Smooth muscle cell (in vitro differentiated cells): ENCODE data around the gene DLG2. TPM values are rescaled to one million over a fixed set of nuclear protein-coding genes. Genes with fewer than 3 reads are reported as not detected.
"Not testable (repeated sequence)": the region's sequence is repeated elsewhere in the genome, so short reads cannot be mapped to it uniquely, and the experiment has no call there.

ENCODE experiments used
- DNase-seq: peaks from one replicate; lab custom pipeline; 2025; ENCODE audit not compliant: unreplicated experiment; lab: John Stamatoyannopoulos, UW
- H2AFZ ChIP-seq: fragments of 200-600 bp; sonication (generic); 2 replicates; pipeline ENCODE4 v1.6.0; 2016; ENCODE audit warnings: antibody characterized with exemption, low read depth, mild to moderate bottlenecking
- H3F3A ChIP-seq: fragments of 200-600 bp; sonication (generic); 2 replicates; pipeline ENCODE4 v1.6.0; 2017; ENCODE audit warnings: antibody characterized with exemption, low read depth
- H3K27ac ChIP-seq: fragments of 200-600 bp; sonication (generic); 2 replicates; pipeline ENCODE4 v1.5.1; 2016; ENCODE audit warnings: low read depth, mild to moderate bottlenecking
- H3K27me3 ChIP-seq: fragments of 200-600 bp; sonication (generic); 2 replicates; pipeline ENCODE4 v1.6.1; 2016; ENCODE audit warnings: low read depth, mild to moderate bottlenecking
- H3K36me3 ChIP-seq: fragments of 200-600 bp; sonication (generic); 2 replicates; pipeline ENCODE4 v1.5.1; 2016; ENCODE audit warnings: low read depth
- H3K4me1 ChIP-seq: fragments of 200-600 bp; sonication (generic); 2 replicates; pipeline ENCODE4 v1.5.1; 2016; ENCODE audit warnings: low read depth
- H3K4me2 ChIP-seq: fragments of 200-600 bp; sonication (generic); 2 replicates; pipeline ENCODE4 v1.6.0; 2016; ENCODE audit warnings: mild to moderate bottlenecking
- H3K4me3 ChIP-seq: fragments of 200-600 bp; sonication (generic); 2 replicates; pipeline ENCODE4 v1.5.1; 2016; ENCODE audit warnings: mild to moderate bottlenecking
- H3K79me2 ChIP-seq: fragments of 200-600 bp; sonication (generic); 2 replicates; pipeline ENCODE4 v1.6.0; 2016; ENCODE audit warnings: low read depth, mild to moderate bottlenecking
- H3K9ac ChIP-seq: fragments of 200-600 bp; sonication (generic); 2 replicates; pipeline ENCODE4 v1.6.0; 2016; ENCODE audit warnings: low read depth
- H3K9me3 ChIP-seq: fragments of 200-600 bp; sonication (generic); replicated peaks from 2 replicates; pipeline ENCODE4 v1.5.1; 2016; ENCODE audit warnings: low read depth
- H4K20me1 ChIP-seq: fragments of 200-600 bp; sonication (generic); 2 replicates; pipeline ENCODE4 v1.6.0; 2016; ENCODE audit warnings: low read depth
- CTCF ChIP-seq: fragments of 200-600 bp; sonication (generic); IDR thresholded peaks from 2 replicates; pipeline ENCODE4 v1.5.1; 2017; ENCODE audit warnings: borderline replicate concordance, mild to moderate bottlenecking, antibody characterized with exemption; ENCODE audit not compliant: insufficient read depth, poor library complexity, severe bottlenecking
- whole genome bisulfite sequencing: methylation state at CpG from one replicate; pipeline ENCODE4 v1.1.7; 2016; ENCODE audit warnings: low lambda C conversion rate; 5-methylcytosine and 5-hydroxymethylcytosine counted together
- polyA plus RNA-seq: library from polyadenylated mRNA; unstranded; fragments of >200 nt; fragmentation: Nextera tagmentation; extraction: Ambion mirVana; gene quantifications from 2 replicates; pipeline ENCODE4 v1.2.1, GENCODE V29; 2016
- total RNA-seq: library from RNA; depleted of rRNA; stranded (reverse); fragments of >200 nt; gene quantifications from 2 replicates; pipeline ENCODE4 v1.2.3, GENCODE V29; 2014

The DLG2 gene
- total and polyA plus RNA-seq, 2 experiments from 2014 or later = 0.74 to 1.1 TPM

- no peaks in the 10 kb centered on the region for H3K9me3 ChIP-seq
- no peak overlapping the region for H3K9ac ChIP-seq
- H3F3A ChIP-seq = no peaks in the 10 kb centered on the region
- H3K27ac ChIP-seq = no peak overlapping the region
- TF ChIP-seq CTCF = no peak
- no peak overlapping the region for H3K4me3 ChIP-seq
- H3K79me2 ChIP-seq = no peaks in the 10 kb centered on the region
- H3K4me1 ChIP-seq = no peaks in the 10 kb centered on the region
- no peaks in the 10 kb centered on the region for H3K36me3 ChIP-seq
- DNase-seq = no peak
- H3K4me2 ChIP-seq = no peak overlapping the region
- H2AFZ ChIP-seq = no peak overlapping the region
- H4K20me1 ChIP-seq = no peaks in the 10 kb centered on the region
- H3K27me3 ChIP-seq = no peaks in the 10 kb centered on the region
- WGBS = 90% methylated on average over 3 of the region's 3 CpGs
These were observed 2171.8 kb downstream of the DLG2 start for GRCh38 chr11:83455356-83455755.

DNA sequence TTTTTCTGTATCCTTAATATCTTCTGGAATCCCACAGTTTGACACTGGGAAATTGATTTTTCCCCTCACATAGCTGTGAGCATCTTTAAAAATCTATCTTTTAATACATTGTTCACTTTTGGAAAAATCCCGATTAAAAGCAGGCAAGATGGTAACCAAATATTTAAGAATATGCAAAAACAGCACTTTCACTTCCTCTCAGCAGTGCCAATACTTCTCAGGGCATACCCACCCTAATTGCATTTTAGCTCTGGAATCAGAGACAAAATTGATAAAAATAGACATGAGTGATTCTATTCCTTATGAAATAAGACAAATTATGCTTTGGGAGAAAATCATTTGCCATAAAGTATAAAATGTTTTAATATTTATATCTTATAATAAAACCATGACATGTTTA lies 2172.5 kb downstream of the DLG2 start:
- Histone ChIP-seq H3K27me3 (no peaks in the 10 kb centered on the region), H3K4me3 (no peak overlapping the region), H3K4me1 (no peaks in the 10 kb centered on the region), H3K9ac (no peak overlapping the region), H3K27ac (no peak overlapping the region), H3F3A (no peaks in the 10 kb centered on the region), H3K4me2 (no peak overlapping the region), H3K9me3 (no peaks in the 10 kb centered on the region), H2AFZ (no peak overlapping the region), H4K20me1 (no peaks in the 10 kb centered on the region), H3K79me2 (no peaks in the 10 kb centered on the region), H3K36me3 (no peaks in the 10 kb centered on the region)
- WGBS = 86% methylated on average over 1 of the region's 1 CpG
- TF ChIP-seq CTCF = no peak
- DNase-seq = no peak

- no peak overlapping the region for H3K9ac ChIP-seq
- H3K27ac ChIP-seq = no peak overlapping the region
- no peak for DNase-seq
- TF ChIP-seq CTCF = no peak
- H3K9me3 ChIP-seq = no peaks in the 10 kb centered on the region
- H4K20me1 ChIP-seq = no peaks in the 10 kb centered on the region
- no peak overlapping the region for H3K4me2 ChIP-seq
- no peaks in the 10 kb centered on the region for H3F3A ChIP-seq
- H2AFZ ChIP-seq = no peak overlapping the region
- WGBS = 93% methylated on average over 4 of the region's 4 CpGs
- no peaks in the 10 kb centered on the region for H3K79me2 ChIP-seq
- no peaks in the 10 kb centered on the region for H3K4me1 ChIP-seq
- no peaks in the 10 kb centered on the region for H3K36me3 ChIP-seq
- H3K4me3 ChIP-seq = no peak overlapping the region
- no peaks in the 10 kb centered on the region for H3K27me3 ChIP-seq
These were observed 2177.7 kb downstream of the DLG2 start for GRCh38 chr11:83449338-83449913.

DNA sequence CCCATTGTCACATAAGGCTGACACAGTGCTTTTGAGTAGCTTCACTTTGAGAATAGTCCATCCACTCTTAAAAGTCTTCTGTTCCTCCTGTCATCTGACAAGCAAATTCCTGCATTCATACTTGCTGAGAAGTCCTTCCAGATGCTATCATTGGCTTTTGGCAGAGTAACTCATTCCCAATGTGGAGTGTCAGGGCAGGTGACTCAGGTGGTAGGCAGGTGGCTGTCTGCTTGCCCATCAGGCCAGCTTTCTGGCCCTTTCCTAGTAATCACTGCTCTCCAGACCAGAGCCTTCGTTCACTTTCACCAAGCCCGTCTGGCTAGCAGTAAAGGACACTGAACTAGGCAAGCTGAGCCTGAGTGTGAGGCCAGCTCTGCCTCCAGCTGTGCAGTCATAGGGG lies 2178.5 kb downstream of the DLG2 start:
- TF ChIP-seq CTCF = no peak
- 97% methylated on average over 2 of the region's 2 CpGs for WGBS

GRCh38 chr11:83443880-83444279 lies 2183.3 kb downstream of the DLG2 start:
- H2AFZ ChIP-seq, H3K4me1 ChIP-seq, H3K27ac ChIP-seq, H3K4me3 ChIP-seq, H3K9me3 ChIP-seq, H3F3A ChIP-seq, H3K79me2 ChIP-seq, H3K27me3 ChIP-seq, H3K36me3 ChIP-seq, H3K4me2 ChIP-seq, H3K9ac ChIP-seq, DNase-seq, H4K20me1 ChIP-seq: not testable (repeated sequence)
- 61% methylated on average over 6 of the region's 6 CpGs for WGBS

More for the DNA sequence above, 2178.5 kb downstream of the DLG2 start:
- Histone ChIP-seq H3K9ac (no peak overlapping the region), H3K27me3 (no peaks in the 10 kb centered on the region), H3K9me3 (no peaks in the 10 kb centered on the region), H2AFZ (no peak overlapping the region), H3F3A (no peaks in the 10 kb centered on the region), H3K4me1 (no peaks in the 10 kb centered on the region), H3K4me3 (no peak overlapping the region), H3K79me2 (no peaks in the 10 kb centered on the region), H4K20me1 (no peaks in the 10 kb centered on the region), H3K27ac (no peak overlapping the region), H3K4me2 (no peak overlapping the region), H3K36me3 (no peaks in the 10 kb centered on the region)
- no peak for DNase-seq
